T-helper 9 cell (primary cell): ENCODE measurements around the gene XRCC3.

Experiments used
- DNase-seq: peaks from one replicate; pipeline ENCODE4 v3.0.0-alpha.2; 2020

XRCC3 gene

DNA sequence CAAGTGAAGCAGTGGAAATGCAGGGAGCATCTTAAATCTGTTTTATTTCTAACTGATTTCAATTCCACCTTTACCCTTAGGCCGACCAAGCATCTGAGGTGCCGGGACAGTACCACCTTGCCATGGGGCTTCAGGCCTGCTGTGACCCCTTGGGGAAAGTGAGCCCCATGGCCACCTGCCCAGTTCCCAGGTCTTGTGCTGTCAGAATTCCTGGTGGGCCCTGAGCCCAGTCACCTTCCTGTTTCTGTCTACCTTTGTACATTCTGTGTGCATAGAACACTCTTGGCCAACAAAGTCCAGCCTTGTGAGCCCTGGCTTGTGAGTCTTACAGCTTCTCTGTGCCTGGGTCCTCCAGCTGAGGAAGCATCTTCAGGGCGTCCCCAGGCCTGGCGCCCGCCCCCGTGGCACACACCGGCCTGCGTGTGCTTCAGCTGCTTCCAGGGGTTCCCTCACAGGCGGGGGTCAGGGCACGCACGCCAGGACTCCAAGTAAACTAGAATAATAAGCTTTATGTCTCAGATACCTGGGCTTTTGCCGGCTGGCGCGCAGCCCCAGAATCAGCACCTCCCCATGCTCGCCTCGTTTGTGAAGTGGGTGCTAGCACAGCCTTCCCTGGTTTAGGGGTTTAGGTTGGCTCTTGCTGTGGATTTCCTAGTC, 10.6 kb upstream of the XRCC3 start:
- no peak for DNase-seq

DNA sequence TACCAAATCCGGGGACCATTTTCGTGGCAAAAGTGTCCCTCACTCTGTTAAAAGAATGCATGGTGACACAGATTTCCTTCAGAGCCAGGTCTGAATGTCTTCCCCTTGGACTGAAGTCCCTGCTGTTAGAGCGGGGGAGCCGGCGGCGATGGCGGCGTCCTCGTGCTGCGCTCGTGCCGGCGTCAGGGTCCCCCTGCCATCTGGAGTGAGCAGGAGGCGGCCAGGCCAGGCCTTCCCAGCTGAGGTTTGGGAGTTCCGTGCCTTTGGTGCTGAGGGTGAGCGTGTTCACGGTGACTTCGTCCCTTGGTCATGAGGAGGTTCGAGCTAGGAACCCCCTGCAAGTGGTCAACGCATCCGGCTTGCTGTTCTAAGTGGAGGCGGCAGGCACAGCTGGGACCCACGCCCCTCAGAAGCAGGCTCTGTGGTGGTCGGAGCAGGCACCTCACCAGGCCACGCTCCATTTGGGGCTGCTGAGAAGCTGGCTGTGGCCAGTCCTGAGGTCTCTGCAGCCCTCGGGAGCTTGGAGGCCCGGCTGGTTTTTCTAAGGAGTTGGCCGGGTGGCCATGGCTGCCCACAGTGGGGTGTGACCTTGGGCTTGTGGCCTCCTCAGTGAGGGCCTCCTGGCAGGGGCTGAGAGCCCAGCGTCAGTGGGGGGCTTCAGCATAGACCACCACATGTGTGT, 9.9 kb upstream of the XRCC3 start:
- DNase-seq = no peak

DNA sequence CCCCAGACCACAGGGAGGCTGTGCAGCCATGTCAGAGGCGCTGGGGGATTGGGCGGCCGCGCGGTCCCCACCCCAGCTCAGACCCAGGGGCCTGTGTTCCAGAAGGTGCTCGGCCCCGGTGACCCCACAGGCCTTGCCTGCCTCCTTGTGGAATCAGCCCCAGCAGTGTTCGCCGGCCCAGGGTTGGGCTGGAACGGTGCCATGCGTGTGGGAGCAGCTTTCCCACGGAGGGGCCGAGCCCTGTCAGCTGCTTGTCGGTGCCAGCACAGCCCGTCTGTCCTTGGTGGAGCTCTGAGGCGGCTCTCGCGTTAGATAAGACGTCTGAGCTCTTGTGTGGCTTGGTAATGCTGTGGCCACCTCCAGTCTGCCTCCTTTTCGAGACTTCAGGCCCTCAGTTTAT, 8.9 kb upstream of the XRCC3 start:
- DNase-seq = no peak

DNA sequence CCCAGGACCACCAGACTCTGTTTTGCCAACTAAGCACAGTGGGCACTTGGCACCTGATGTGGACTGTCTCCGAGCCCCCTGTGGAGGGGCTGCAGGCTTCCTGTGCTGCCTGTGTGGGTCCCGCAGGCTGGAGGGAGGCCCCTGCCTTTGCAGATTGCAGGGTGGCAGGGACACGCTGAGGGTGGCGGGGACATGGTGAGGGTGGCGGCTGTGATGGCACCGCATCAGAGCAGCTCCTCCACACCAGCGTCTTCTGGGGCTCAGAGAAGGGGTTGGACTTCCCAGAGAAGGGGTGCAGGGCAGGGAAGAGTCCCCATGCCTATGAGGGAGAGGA, 8.5 kb upstream of the XRCC3 start:
- no peak for DNase-seq

DNA sequence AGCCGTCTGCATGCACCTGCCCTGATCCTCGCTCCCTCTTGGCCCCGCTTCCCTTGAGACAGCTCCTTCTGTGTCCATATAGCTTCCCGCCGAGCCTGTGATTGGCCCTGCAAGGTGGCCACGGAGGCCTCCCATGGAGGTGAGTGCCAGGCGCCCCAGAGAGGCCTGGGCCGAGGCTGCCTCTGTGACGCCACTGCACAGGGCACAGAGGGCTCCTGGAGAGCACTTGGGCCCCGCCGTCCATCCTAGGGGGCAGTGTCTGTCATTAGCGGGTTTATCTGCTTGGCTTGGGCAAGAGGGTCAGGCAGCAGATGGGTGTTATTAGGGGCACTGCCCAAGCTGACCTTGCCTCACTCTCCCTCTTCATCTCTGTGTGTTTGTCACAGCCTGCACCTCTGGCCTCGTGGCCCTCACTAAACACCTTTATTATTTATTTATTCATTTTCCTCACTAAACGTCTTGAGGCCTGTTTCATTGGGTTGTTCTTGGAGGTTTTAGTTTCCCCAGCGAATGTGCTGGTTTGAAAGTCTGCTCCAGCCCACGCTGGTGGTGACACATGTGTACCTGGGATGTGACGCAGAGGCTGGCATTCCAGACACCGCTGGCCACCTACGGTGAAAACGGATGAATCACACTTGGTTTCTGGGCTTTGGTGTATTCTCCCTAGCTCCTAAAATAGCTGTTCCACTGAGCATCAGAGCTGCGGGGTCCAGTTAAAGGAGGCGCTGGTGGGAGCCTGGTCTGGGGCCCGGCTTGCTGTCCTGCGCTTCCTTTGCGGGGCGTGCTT, 6.3 kb upstream of the XRCC3 start:
- no peak for DNase-seq

DNA sequence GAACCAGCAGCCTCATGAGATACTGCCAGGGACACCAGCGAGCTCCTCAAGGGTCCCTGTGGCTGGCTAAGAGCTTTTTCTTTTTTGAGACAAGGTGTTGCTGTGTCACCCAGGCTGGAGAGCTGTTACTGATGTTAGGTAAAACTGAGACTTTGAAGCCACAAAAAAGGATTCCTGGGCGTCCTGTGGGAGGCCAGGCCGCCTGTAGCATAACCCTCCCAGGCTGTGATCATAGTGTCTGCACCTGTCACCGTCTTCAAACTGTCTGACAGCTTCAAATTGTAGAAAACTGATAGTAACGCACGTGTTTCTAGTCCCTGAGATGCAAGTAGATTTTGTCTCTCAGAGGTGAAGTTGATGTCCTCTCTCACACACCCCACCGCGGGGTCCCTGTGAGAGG, 4.5 kb upstream of the XRCC3 start:
- DNase-seq = no peak

DNA sequence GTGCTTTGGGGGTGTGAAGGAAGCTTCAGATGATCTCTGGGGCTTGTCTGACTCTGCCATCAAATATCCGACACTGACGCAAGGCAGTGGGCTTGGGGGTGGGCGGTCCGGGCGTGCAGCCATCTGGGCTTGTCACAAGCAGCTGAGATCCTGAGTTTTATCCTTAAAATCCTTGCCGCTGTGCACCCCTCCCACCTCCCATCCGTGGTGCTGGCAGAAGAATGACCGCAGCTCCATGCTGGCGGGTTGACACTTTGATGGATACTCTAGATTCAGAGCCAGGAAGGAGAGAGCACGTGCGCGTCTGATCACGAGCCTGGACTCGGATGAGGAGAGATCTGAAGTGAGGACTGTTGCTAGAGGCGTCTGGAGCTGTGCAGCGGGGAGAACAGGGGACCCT, 3.3 kb upstream of the XRCC3 start:
- DNase-seq = no peak

DNA sequence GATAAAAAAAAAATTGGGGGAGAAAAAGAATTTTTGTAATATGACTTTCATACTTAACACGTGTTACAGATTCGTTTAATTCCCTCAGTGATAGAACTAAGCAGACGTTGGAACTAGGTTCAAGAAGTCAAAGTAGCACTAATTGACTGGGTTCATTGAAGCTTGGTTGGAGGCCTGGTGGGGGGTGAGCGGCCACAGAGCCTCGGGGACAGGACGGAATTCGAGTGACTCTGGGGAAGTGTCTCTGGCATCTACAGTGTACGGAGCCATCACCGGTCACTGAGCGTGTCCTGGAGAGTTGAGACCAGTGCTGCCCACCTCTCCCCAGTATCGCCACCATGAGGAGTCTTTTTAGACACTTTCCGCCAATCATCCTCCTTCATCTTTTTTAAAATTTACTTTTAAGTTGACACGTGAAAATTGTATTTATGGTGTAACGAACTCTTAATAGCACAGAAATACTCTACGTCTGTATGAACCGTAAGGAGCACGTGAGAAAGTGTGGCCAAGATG, 1.7 kb upstream of the XRCC3 start:
- DNase-seq = no peak

DNA sequence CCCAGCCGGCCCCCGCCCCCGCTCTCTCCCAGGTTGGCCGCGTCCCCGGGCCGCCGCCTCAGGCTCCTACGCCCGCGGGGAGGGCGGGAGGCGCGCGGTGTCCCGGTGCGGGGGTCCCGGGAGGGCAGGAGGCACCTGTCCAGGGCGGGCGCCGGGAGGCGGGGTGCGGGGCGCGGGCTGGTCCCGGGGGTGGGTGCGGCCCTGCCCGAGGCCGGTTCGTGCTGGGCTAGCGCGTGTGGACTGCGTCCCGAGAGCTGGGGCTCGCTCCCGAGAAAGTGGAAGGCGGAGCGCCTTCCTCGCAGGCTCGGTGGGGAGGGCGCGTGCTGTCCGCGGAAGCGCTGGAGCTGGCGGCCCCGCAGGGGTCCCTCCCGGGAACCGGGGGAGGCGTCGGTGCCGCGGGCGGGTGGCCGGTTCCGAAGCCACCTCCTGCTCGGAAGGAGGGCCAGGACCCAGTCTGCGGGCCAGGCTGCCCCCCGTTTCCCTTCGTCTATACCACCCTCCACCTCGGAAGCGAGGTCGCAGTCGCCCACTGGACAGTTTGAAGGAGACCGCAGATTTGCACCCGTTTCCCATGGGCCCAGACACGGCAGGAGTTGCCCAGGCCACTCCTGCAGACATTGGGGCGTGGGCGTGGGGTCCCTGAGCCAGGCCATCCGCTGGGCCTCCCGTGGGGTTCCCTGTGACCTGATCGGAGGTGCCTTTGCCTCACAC, 995 bp upstream of the XRCC3 start:
- DNase-seq = no peak

DNA sequence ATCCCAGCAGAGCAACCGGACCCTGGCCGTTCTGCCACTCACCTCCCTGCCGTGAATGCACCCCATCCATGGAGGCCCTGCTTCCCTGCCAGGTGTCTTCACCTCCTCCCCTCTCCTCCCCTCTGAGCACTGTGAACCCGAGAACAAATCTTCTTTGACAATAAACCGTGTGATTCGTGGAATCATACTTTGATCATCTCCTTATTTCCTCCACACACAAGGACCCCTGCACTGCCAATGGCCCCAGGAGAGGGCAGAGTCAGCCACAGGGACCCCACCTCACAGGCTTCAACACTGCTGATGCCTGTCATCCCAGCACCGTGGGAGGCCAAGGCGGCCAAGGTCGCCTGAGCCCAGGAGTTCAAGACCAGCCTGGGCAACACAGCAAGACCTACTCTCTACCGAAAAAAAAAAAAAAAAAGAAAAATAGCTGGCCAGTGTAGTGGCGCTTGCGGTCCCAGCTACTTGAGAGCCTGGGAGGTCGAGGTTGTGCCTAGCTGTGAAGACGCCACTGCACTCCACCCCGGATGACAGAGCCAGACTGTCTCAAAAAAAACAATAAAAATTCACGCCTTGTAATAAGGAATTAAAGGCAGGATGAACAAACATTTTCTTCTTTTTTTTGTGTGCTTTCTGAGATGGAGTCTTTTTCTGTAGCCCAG, 1.1 kb downstream of the XRCC3 start:
- no peak for DNase-seq

DNA sequence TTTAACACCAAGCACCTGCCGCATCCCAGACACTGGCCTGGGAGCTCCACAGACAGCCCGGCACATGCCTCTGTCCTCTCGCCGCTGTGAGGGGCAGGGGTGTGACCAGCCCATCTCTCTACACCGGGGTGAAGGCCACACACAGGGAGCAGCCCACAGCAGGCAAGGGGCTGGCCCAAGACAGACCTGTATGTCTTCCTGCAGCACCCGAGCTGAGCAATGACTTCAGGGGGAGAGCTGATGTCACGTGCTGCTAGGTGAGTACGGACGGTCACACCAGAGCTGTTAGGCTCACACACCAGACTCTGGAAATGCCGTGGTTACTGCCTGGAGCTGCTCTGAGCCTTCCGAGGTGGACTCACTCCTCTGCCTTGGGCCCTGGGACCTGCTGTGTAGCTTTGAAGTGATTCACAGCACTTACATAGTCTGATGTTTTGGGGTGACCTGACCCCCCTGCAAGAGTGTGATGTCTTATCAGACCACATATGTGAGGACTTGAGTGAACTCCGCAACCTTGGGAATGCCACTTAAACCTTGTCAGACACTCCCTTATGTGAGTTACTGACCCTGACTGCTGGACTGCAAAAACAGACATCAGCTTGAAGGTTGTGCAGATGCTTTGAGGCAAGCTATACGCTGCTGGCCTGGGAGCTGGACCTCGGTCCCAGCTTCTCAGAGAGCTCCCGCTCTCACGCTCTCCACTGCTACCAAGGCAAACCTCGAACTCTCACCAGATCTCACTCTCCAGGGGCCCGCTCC, 1.8 kb downstream of the XRCC3 start:
- no peak for DNase-seq

DNA sequence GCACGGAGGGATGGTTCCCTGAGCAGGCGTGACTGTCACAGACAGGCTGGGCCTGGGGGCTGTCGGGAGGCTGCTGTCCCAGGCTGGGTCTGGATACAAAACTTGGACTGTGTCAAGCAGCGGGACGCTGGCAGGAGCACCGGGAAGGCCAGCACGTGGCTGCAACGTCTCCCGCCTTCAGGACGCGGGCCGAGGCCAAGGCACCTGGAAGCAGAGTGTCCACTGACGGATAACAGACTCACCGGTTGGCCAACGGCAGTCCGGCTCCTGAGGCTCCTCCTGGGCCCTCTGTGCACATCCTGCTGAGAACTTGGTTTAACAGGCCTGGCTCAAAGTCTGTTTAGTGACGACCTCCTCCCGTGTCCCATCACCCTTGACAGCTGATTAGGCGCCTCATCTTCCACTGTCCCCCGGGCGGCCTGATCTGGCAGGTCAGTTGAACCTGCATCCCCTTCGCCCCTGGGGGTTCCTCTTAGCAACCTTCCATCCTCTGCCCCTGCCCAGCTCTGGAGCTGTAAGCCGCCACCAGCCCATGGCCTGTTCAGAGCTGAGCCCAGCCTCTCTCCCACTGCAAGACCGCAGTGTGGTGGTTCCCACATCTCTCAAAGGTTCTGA, 2.5 kb downstream of the XRCC3 start:
- DNase-seq = no peak

DNA sequence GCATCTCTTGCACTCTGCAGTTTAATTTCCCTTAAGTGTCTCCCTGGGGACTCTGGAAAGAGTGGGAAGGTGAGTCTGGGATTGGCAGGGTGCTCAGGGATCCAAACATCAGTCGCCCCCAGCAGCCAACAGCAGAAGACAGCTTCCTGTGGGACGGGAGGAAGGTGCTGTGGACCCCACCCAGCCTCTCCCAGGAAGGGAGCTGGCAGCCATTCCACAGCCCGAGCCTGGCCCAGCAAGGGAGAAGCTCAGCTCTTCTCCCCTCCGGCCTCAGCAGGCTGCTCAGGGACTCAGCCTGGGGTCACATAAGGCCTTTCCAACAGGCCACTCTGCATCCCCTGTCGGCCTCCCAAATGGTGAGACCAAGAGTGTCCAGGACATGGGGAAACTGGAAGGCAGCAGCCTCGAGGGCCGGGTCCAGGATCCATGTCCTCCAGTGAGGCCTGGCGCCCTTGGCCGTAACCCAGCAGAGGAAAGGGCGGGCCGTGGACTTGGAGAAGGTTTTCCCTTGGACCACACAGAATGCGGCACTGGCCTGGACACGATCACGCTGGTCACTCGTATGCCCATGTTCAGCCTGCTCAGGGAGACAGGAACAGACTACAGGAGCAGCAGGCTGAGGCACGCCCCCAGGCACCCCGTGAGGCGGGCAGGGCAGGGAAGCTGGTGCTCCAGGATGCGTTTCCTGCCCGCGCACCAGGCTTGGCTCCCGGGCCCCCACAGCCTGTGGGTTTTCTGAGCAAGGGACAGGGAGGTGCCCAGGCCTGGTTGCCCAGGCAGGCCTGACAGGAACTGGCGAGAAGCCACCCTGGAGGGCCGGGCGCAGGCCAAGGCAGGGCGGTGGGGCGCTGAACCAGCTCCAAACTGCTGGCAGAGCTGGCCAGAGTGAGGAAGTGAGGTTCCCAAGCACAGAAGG, 3.5 kb downstream of the XRCC3 start:
- no peak for DNase-seq

DNA sequence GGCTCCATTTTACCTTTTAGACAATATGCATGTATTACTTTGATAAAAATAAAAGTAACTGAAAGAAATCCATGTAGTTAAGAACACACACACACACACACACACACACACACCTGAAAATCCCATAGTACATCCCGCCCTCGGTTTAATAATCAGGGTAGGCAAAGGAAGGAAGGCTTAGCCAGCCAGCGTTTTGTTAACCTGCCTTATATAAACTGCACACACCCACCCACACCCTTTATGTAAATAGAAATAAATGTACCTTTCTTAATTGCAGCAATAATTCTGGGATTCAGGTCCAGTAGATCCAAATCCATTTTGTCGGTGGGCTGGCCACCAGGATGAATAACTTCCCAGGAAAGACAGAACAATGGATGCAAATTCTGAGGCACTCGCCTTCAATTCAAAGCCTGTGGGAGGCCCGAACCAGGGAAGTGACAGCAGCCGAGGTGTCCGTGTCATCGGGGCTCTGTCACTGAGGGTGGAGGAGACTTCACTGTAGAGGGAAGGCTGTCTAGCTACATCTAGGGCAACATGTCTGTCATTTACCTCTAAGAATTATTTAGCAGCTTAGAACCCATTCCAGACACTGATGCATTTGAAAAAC, 4.4 kb downstream of the XRCC3 start:
- DNase-seq = no peak

DNA sequence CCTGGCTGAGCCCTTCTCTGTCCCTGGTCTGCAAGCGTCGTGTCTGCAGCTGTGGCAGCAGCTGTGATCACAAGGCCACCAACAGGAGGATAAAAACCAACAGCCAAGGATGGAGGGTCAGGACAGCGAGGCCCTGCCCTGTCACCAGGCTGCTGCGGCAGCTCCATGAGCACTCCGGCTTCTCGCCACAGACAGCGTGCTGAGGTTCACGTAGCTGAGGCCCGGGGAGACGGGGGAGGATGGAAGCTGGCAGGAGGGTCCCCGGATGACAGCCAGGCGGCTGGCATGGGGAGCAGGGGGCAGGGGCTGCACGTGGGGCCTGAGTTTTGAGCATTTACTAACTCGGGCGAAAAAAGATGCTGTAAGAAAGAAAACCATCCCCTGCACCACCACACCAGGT, 5.4 kb downstream of the XRCC3 start:
- DNase-seq = no peak

DNA sequence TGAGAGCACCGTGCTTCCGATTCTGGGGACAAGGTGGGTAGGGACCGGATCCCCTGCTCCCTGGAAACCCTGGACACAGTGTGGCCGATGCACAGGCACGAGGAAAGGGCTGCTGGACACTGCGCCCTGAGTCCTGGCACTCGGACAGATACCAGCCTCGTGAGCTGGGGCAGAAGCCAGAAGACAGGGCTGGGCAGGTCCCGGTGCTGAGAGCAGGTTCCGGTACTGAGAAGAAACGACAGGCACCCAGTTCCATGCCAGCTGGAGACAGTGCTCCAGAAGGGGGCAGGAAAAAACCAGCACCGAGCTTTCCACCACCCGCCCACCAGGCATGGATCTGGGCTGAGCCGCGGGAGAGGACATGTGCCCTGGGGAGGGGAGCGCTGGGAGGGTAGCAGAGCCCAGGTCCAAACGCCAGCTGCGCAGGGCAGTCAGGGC, 6.5 kb downstream of the XRCC3 start:
- no peak for DNase-seq

DNA sequence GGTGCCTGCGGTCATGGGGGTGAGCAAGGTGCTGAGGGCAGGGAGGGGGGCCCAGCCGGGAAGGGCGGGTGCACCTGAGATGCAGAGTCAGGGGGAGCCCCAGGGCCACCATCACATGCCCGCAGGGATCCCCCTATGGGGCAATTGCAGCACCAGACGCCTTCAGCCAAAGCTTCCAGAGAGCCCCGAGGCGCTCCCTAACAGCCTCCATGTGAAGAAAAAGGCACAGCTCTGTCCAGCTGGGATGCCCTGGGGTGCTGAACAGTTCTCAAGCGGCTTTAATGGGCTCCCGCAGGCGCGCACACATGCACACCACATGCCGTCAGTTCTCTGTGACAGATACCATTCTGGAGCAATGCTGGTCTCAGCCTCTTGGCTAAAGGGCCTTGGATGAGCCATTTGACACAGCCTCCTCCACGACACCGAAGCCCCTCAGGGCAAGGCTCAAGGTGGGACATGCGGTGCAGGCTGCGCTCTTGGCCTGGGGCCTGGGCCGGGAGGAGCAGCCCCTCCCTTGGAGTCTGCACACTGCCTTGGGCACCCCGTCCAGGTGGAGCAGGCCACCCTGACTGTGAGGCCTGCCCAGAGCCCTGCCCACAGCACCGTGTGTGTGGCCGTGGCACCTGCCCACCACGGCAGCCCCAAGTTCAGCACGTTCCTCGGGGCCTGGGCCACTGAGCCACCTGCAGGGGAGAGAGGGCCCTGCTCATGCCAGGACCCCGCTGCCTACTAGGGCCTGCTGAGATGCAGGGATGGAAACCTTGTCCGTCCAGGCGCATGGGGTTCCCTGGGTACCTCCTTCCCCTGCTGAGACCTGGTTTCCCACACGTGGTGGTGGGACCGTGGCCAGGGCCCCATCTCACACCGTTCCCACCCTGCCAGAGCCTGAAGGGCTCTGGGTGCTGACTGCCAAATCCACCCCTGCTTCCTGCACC, 7.7 kb downstream of the XRCC3 start:
- DNase-seq = no peak

DNA sequence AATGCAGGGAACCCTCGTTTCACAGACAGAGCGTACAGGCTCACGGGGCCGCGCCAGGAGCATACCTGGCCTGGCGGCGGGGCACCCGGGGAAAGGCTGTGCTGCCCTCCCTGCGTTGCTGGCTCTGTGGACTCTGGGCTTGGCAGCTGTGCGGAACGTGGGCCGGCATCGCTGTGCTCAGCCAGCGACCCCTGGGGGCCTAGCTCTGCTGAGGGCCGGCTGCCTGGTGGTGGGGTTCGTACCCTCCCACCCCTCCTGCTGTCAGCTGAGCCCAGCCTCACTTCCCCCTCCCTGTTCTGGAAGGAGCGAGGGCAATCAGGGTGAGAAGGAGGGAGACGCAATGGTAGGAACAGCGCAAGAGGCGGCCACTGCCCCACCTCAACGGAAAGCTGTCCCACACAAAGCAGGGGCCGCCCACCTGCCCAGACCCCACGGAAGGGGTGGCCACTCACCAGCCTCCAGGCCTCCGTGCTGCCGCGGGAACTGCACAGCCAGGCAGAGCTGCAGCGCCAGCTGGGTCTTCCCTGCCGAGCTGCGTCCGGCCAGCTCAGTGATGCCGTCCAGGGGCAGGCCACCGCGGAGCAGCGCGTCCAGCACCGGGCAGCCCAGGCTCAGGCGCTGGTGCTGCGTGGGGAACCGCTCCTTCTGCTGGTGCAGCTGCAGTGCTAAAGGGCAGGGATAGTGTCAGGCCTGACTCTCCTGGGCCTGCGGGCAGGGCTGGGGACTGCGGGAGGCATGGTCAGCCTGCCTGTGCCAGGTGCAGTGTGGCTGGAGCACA, 8.5 kb downstream of the XRCC3 start:
- DNase-seq = no peak
